Measurements from ENCODE around the gene NKX2-3.

The NKX2-3 gene

DNA sequence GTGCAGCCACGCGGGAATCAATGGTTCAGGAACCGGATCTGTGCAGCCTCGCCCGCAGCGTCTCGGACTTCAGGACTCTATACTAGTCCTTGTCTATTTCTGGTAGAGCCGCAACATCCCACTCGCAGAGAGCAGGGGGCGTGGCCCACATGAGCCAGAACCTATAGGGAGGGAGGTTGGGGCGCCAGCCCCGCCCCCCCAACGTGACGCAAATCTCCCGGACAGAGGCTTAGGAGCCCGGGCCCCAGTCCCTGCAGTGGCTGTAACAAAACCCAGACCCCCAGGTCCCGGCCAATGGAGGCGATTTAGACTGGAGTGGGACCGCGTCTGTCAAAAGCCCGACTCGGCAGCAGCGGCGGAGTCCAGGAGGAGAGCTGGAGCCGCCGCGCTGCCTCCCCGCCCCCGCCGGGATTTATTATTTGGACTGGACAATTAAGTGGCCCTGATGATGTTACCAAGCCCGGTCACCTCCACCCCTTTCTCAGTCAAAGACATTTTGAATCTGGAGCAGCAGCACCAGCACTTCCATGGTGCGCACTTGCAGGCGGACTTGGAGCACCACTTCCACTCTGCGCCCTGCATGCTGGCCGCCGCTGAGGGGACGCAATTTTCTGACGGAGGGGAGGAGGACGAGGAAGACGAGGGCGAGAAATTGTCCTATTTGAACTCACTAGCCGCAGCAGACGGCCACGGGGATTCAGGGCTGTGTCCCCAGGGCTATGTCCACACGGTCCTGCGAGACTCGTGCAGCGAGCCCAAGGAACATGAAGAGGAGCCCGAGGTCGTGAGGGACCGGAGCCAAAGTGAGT, at the start of gene NKX2-3:
Gene NKX2-3, plus strand, starts transcription at position 256 of the 809 bp plus-strand sequence. Its CDS starts 190 bp downstream, at position 446.
- no peak for DNase-seq (ENCODE audit: low read depth)

GRCh38 chr10:99484626-99485581, 47.8 kb upstream of the NKX2-3 start:
- DNase-seq (ENCODE audit: low read depth), result no peak

DNA sequence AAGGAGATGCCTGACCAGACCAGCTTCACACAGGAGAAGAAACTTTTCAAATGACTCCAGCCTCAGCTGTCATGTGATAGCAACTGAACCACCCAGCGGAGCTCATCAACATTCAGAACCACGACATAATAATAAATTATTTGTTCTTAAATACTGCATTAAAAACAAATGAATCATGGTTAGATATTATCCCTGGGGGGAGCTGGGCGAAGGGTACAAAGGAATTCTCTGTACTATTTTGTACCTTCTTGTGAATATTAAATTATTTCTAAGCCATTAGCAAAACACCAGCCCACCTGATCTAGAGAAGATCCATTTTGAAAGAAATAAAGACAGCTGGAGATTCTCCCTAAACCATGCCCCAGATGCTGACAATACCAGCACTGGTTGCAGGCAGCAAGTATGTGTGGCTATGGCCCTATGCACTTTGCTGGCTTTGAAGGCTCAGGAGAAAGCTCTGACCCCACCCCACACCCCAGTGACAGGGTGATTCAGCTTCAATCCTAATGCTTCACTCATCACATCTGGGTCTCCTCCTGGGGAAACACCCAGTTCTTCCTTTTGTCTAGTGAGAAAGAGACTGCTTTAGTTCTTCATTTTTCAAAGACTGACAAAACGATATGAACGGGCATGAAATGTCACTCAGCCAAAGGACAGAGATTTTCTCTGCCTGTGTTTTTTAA, 45.5 kb upstream of the NKX2-3 start:
- no peak for DNase-seq (ENCODE audit: low read depth)

- no peak for DNase-seq (ENCODE audit: low read depth)
These were observed 43.5 kb upstream of the NKX2-3 start for GRCh38 chr10:99489271-99489670.

GRCh38 chr10:99497343-99498025, 35.3 kb upstream of the NKX2-3 start:
- DNase-seq (ENCODE audit: low read depth), result no peak

DNA sequence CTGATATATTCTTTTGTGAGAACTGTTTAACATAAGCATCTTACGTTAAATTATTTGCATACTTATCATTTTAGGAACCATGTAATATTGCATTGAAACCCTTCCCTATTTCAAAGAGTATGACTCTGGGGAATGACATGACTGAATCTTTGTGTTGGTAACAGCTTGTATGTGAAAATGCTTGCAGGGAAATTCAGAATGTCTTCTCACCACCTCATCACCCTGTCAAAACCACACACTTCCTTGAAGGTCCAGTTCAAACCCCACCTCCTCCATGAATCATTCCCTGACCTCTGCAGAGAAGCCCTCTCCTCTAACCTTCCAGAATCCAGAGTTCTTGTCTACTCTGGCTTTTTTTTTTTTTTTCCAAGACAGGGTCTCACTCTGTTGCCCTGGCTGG, 26.3 kb upstream of the NKX2-3 start:
- no peak for DNase-seq (ENCODE audit: low read depth)

- DNase-seq (ENCODE audit: low read depth), result no peak
These were observed 25.5 kb upstream of the NKX2-3 start for GRCh38 chr10:99507265-99507664.

DNA sequence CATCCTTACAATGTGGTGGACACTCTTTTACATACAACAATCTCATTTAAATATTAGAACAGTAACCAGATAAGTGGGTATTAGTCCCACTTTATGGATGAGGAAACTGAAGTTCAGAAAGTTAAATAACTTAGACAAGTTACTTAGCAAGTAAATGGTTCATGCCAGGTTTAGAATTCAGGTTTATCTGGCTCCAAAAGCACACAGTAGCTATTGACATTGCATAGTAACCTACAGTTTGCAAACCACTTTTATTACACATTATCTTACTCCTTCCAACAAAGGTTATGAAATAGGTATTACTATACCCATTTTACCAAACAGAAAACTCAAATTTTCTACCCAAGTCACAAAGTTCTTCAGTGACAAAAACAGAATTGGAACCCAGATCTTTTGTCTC, 19.7 kb upstream of the NKX2-3 start:
- no peak for DNase-seq (ENCODE audit: low read depth)

- no peak for DNase-seq (ENCODE audit: low read depth)
These were observed 13.1 kb upstream of the NKX2-3 start for GRCh38 chr10:99519690-99520039.

DNA sequence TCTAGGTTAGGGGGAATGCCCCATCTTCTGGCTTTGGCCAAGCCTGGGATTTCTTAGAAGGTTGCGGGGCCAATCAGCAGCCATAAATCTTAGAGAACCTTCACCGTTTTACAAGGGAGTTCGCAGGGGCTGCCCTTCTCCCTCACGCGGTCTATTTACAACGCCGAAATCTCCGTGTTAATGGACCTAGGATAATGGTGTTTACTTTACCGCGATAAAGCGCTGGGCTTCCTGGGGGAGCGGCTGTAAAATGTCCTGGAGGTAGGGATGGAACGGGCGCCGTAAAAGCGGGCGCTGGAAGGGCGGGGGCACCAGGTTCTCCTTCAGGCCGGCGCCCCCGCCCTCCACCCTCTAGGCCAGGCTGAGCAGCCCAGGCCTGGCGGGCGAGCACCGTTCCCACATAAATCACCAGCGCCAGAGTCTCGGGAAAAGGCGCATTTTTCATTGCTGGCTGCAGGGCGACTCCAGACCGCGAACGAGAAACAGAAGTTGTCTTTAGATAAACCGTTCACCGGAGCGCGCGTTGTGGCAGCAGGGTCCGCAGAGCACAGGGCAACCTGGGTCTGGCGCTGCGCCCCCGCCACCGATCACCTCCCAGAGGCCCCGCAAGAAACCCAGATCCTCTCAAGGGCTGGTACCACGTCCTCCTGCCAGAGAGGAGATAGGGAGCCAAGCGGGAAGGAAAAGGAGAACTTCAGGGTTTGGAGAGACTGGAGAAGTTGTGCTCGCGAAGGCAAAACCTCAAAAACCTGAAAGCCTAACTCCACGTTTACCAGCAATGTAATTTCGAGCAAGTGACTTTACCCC, 12.5 kb upstream of the NKX2-3 start:
- no peak for DNase-seq (ENCODE audit: low read depth)

DNA sequence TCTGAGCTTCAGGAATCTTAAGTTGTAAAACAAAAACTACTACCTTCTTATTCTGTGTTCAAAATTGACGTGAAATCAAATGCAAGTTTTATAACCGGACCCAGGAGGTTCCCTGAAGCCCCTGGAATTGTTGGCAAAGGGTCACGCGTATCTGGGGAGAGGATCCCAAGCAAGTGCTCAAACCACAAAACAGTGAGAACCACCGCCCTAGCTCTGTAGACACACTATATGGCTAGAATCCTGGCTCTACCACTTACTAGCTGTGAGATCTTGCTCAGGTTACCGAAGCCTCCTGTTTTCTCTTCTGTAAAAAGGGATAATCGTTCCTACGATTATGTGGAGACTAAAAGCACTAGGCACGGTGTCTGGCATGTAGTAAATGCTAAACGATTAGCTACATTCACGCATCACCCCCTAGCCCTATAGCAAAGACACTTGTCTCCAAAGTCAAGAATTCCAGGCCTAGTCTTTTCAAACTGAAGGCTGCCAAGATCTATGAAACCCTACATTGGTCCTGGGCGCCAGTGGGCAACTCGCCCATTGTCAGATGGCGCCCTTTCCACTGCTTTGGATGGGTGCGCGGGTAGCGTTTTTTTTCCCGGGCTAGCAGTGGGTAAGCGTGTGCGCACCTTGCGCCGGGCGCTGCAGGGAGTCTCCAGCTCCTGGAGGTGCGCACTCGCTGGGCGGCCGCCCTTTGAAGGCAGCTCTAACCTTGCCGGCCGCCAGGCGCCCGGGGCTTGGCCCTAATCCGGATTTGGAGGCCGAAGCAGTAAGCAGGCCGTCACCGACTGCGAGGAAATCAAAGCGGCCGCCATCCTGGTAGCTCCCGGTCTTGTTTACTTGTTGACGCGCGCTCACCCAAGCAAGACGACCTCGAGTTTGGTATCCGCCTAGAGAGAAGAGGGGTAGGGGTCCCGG, 11.6 kb upstream of the NKX2-3 start:
- DNase-seq (ENCODE audit: low read depth), result no peak

- DNase-seq (ENCODE audit: low read depth), result no peak
These were observed 10.8 kb upstream of the NKX2-3 start for GRCh38 chr10:99521765-99522469.

DNA sequence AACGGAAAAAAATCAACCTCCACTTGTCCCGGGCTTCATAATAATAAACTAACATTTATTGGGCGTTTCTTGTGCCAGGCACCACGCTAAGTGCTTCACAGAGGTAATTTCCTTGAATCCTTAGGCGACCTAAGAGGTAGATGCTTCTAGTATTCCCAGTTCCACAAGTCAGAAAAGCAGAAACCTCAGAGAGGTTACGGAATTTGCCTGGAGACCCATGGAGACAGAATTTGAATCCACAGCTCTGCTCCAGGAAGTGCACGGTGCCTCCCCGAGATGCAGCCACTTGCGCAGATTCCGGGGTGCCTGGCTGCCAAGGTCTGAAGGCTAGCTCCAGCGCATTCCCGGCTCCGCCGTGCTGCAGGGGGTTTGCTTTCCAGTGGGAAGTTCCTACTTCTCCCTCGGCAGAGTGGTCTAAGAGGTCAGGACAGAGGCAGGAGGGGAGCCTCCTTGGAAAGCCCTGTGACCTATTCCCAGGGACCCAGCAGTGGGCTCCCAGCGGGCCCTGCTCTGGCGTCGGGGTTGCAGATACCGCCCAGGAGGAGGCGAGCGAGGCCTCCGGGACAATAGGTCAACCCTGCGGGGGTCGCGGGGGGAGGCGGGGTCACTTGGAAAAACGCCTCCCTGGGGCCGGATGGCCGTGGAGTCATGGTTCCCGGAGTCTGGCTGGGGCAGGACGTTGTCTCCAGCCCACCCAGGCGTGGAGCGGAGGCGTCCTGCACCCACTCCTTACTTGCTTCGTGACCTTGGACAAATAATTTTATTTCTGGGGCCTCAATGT, 10.1 kb upstream of the NKX2-3 start:
- no peak for DNase-seq (ENCODE audit: low read depth)

DNA sequence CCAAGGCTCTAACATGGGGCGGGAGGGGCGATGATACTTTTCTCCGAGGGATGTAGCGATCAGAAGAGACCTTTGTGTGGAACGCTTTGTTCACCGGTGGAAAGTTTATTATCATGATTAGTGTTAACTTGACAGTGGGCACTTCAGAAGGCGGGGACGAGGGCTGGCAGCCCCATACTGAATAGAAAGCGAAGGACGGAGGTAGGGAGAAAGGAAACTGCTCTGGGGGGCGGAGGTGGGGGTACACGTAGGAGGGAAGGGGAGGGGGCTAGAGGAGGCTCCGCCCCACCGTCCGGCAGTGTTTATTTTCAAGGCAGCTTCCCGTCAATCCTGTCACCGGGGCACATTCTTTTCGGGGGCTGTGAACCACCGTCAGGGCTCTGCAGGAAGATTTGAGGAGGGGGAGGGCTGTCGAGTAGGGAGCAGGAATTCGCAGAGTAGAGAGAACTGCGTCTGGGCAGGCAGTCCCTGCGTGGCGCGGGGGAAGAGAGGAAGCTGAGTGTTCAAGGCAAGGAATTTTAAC, 9.4 kb upstream of the NKX2-3 start:
- no peak for DNase-seq (ENCODE audit: low read depth)

DNA sequence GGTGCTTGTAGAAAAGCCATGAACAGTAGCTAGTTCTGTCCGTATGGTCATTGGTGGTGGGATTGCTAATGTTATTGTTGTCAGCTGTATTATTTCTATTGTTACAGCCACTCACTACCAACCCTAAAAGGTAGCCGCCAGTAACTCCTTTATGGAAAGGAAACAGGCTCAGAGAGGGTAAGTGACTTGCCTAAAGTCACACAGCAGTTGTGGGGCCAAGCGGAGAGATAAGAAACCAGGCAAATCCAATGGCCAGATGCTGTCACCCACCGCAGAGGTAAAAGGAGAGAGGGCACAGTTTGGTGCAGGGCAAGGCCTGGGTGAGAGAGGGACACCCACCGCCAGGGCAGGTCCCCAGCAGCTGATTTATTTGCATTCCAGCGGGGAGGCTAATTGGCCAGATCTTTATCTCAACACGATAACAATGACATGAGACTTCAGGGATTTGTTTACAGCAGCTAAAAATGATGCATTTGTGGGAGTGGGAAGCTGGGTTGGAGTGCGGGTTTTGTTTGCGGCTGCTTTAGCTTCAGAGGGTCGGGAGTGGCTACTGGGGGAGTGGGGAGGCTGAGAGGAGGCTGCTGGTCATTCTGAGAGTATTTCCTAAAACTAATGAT, 8.6 kb upstream of the NKX2-3 start:
- no peak for DNase-seq (ENCODE audit: low read depth)

GRCh38 chr10:99524736-99525380, 7.9 kb upstream of the NKX2-3 start:
- DNase-seq (ENCODE audit: low read depth), result no peak

GRCh38 chr10:99525897-99526296, 6.8 kb upstream of the NKX2-3 start:
- no peak for DNase-seq (ENCODE audit: low read depth)
